GM12865 (cell line): ENCODE measurements around the gene SLC39A8.

Experiments
- DNase-seq: peaks from one replicate; pipeline ENCODE4 v3.0.0; 2010; ENCODE audit warnings: low read depth
- H3K4me3 ChIP-seq: 2 replicates; pipeline ENCODE4 v1.5.1; 2011; ENCODE audit warnings: mild to moderate bottlenecking, low read depth, low read length, control low read depth
- CTCF ChIP-seq: IDR thresholded peaks from 2 replicates; pipeline ENCODE4 v1.5.1; 2011; ENCODE audit warnings: low read length, control low read depth, low read depth, inconsistent platforms; ENCODE audit not compliant: insufficient read depth; ENCODE audit errors: missing control alignments

SLC39A8 gene

GRCh38 chr4:102339018-102339417 lies 6.3 kb downstream of the SLC39A8 start:
- no peak overlapping the region for H3K4me3 ChIP-seq
- no peak for DNase-seq
- TF ChIP-seq CTCF, result no peak

GRCh38 chr4:102338405-102338804 lies 6.9 kb downstream of the SLC39A8 start:
- H3K4me3 ChIP-seq, result no peak overlapping the region
- no peak for TF ChIP-seq CTCF
- no peak for DNase-seq

- TF ChIP-seq CTCF, result no peak
- DNase-seq, result no peak
- no peak overlapping the region for H3K4me3 ChIP-seq
These were observed 9.7 kb downstream of the SLC39A8 start for GRCh38 chr4:102335616-102336015.

GRCh38 chr4:102334624-102335023 lies 10.7 kb downstream of the SLC39A8 start:
- no peak for DNase-seq
- H3K4me3 ChIP-seq, result no peak overlapping the region
- no peak for TF ChIP-seq CTCF

GRCh38 chr4:102333787-102334186 lies 11.5 kb downstream of the SLC39A8 start:
- DNase-seq, result no peak
- no peak for TF ChIP-seq CTCF

GRCh38 chr4:102328045-102328444 lies 17.2 kb downstream of the SLC39A8 start:
- H3K4me3 ChIP-seq, result no peak overlapping the region
- DNase-seq, result no peak
- no peak for TF ChIP-seq CTCF

More at GRCh38 chr4:102333787-102334186, 11.5 kb downstream of the SLC39A8 start:
- no peak overlapping the region for H3K4me3 ChIP-seq

GRCh38 chr4:102326951-102327350 lies 18.3 kb downstream of the SLC39A8 start:
- TF ChIP-seq CTCF, result no peak
- no peak for DNase-seq
- H3K4me3 ChIP-seq, result no peak overlapping the region
